ENCODE data around the gene SEC24D. TPM values are rescaled to one million over a fixed set of nuclear protein-coding genes. Genes with fewer than 3 reads are reported as not detected.
"Not testable (repeated sequence)": the region's sequence is repeated elsewhere in the genome, so short reads cannot be mapped to it uniquely, and the experiment has no call there.

Gene SEC24D
- total RNA-seq, 2 experiments from 2014 or later: 28.5 to 33.0 TPM

GRCh38 chr4:118801895-118802575 is 33.9 kb downstream of the SEC24D start:
- intact Hi-C loops (cut with DNase I, micrococcal nuclease): no loop called here
- ATAC-seq (no peak), DNase-seq (no peak)
- Mint-ChIP-seq H3K36me3 (ENCODE audit: low read depth) (peaks cover 23% of the 10 kb centered on the region), H3K27me3 (no peaks in the 10 kb centered on the region), H3K4me1 (no peaks in the 10 kb centered on the region), H3K9me3 (ENCODE audit: low read depth) (no peaks in the 10 kb centered on the region), H3K4me3 (no peak overlapping the region), H3K27ac (no peak overlapping the region)
- CTCF ChIA-PET: interaction anchor here (0.7 to 1.5 kb wide), 3 partner anchors 30 to 104 kb away, joined by 3 read pairs; no protein-coding TSS in a partner anchor
- POLR2A ChIA-PET: no interaction called here

DNA sequence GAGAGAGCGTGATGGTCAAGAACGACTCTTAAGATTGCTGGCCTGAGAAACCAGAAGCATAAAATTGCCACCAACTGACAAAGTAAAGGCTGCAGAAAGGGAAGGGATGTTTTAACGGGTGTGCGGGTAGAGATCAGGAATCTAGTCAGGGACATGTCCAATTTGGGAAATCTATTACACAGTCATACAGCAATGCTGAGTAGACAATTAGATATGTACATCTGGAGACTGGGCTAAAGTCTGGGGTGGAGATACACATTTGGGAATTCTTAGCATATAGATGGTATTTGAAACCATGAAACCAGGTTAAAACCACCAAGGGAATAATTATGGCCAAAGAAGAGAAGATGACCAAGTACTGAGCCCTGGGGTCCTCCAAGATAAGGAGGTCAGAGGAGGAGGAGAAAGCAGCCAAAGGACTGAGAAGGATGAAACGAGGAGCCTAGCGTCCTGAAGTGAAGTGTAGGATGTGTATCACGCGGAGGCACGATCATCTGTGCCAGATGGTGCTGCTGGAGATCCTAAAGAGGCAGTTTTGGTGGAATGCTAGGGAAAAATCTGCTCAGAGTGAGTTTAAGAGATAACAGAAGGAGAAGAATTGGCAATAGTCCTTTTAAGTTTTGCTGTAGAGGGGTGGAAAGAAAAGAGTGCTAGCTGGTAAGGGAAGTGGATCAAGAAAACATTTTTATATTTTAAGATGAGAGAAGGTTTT is 36.5 kb downstream of the SEC24D start:
- H3K36me3 Mint-ChIP-seq (ENCODE audit: low read depth): peaks cover 30% of the 10 kb centered on the region
- ChIA-PET CTCF (interaction anchor here (1.2 kb wide), 1 partner anchor 53 kb away, joined by 3 read pairs; no protein-coding TSS in a partner anchor), POLR2A (no interaction called here)
- no peak overlapping the region for H3K4me3 Mint-ChIP-seq
- no peaks in the 10 kb centered on the region for H3K4me1 Mint-ChIP-seq
- no peaks in the 10 kb centered on the region for H3K27me3 Mint-ChIP-seq
- DNase-seq: no peak
- H3K27ac Mint-ChIP-seq: no peak overlapping the region
- intact Hi-C loops (cut with DNase I, micrococcal nuclease): no loop called here
- ATAC-seq: no peak
- no peaks in the 10 kb centered on the region for H3K9me3 Mint-ChIP-seq (ENCODE audit: low read depth)

DNA sequence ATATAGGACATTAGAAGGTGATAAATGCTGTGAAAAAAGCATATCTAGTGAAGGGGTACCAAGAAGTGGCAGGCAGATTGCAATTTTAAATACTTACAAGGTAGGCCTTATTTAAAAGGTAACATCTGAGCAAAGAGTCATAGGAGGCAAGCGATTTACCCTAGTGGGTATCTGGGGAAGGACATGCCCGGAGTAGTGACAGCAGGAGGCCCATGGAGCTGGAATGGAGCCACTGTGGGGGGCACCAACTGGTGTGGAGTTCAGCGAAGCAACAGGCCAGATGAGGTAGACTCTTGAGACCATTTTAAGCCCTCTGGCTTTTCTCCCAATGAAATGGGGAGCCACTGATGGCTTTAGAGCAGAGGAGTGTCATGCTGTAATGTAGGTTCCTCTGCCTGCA is 37.3 kb downstream of the SEC24D start:
- no peak overlapping the region for H3K4me3 Mint-ChIP-seq
- no peak for DNase-seq
- H3K27me3 Mint-ChIP-seq: no peaks in the 10 kb centered on the region
- ATAC-seq: no peak
- no peaks in the 10 kb centered on the region for H3K4me1 Mint-ChIP-seq
- no peak overlapping the region for H3K27ac Mint-ChIP-seq
- intact Hi-C loops (cut with DNase I, micrococcal nuclease): no loop called here
- POLR2A ChIA-PET: no interaction called here
- H3K36me3 Mint-ChIP-seq (ENCODE audit: low read depth): peaks cover 27% of the 10 kb centered on the region
- CTCF ChIA-PET: interaction anchor here (1.2 kb wide), 1 partner anchor 54 kb away, joined by 3 read pairs; no protein-coding TSS in a partner anchor
- H3K9me3 Mint-ChIP-seq (ENCODE audit: low read depth): no peaks in the 10 kb centered on the region

DNA sequence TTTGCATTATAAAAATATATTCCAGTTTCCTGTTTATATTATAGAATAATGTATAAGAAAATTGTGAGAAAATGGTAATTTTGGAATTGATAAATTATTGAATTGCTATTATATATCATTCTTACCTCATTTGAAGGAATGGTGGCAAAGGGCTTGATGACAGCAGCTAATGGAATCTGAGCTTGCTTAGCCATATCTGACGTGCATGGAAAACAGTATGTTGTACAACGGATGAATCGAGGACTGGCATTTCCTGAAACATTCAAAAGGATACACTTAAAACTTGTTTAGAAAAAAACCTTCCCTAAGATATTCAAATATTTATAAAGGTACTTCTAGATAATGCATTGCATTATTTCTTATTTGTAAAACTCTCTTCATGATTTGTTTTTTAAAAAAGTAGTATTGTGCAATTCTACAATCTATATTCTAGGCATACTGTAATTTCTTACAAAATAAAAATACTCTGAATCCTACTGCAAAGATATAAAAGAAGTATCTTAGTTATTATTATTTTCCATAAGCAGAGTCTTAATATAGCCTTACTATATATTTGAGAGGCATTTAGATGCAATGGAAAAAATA is 38.3 kb downstream of the SEC24D start:
- no peak overlapping the region for H3K4me3 Mint-ChIP-seq
- no peaks in the 10 kb centered on the region for H3K4me1 Mint-ChIP-seq
- CTCF ChIA-PET: interaction anchor here (0.7 kb wide), 1 partner anchor 40 kb away, joined by 3 read pairs; no protein-coding TSS in a partner anchor
- no peaks in the 10 kb centered on the region for H3K9me3 Mint-ChIP-seq (ENCODE audit: low read depth)
- POLR2A ChIA-PET: no interaction called here
- intact Hi-C loops (cut with DNase I, micrococcal nuclease): no loop called here
- H3K27ac Mint-ChIP-seq: no peak overlapping the region
- no peak for DNase-seq
- H3K36me3 Mint-ChIP-seq (ENCODE audit: low read depth): peaks cover 31% of the 10 kb centered on the region
- ATAC-seq: no peak
- no peaks in the 10 kb centered on the region for H3K27me3 Mint-ChIP-seq

DNA sequence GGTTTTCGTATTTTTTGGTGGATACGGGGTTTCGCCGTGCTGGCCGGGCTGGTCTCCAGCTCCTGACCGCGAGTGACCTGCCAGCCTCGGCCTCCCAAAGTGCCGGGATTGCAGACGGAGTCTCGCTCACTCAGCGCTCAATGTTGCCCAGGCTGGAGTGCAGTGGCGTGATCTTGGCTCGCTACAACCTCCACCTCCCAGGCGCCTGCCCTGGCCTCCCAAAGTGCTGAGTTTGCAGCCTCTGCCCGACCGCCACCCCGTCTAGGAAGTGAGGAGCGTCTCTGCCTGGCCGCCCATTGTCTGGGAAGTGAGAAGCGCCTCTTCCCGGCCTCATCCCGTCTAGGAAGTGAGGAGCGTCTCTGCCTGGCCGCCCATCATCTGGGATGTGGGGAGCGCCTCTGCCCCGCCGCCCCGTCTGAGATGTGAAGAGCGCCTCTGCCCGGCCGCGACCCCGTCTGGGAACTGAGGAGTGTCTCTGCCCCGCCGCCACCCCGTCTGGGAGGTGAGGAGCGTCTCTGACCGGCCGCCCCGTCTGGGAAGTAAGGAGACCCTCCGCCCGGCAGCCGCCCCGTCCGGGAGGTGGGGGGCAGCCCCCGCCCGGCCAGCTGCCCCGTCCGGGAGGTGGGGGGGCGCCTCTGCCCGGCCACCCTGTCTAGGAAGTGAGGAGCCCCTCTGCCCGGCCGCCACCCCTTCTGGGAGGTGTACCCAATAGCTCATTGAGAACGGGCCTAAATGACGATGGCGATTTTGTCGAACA is 44.1 kb downstream of the SEC24D start:
- H3K27ac Mint-ChIP-seq; DNase-seq; intact Hi-C loops (cut with DNase I, micrococcal nuclease); H3K4me1 Mint-ChIP-seq; POLR2A ChIA-PET; ATAC-seq; H3K9me3 Mint-ChIP-seq (ENCODE audit: low read depth); CTCF ChIA-PET; H3K4me3 Mint-ChIP-seq; H3K27me3 Mint-ChIP-seq: not testable (repeated sequence)
- H3K36me3 Mint-ChIP-seq (ENCODE audit: low read depth): peaks cover 19% of the 10 kb centered on the region

- no peak for ATAC-seq
- CTCF ChIA-PET: interaction anchor here (1.6 kb wide), 1 partner anchor 16 kb away, joined by 5 read pairs; no protein-coding TSS in a partner anchor
Observed at GRCh38 chr4:118790544-118790943, 45.4 kb downstream of the SEC24D start.

DNA sequence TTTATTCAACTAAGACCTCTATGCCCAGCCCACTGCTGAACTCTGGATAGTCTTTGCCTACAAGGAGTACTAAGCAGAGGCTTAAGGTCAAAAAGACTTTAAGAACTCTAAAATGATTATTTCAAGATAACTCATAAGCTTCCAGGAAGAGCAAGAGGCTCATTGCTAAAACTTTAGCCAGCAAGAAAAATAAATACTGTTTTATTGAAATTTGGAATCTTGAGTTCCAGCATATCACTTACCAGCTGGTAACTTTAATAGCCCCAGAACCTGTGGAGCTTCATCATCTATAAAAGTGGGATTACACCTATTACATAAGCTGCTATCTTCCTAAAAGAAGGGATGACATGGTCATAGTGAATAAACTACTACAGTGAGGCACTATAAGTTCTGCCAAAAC is 47.0 kb downstream of the SEC24D start:
- no peak for ATAC-seq
- no peaks in the 10 kb centered on the region for H3K27me3 Mint-ChIP-seq
- H3K9me3 Mint-ChIP-seq (ENCODE audit: low read depth): no peaks in the 10 kb centered on the region
- CTCF ChIA-PET: interaction anchor here (0.7 to 0.8 kb wide), 2 partner anchors 19 to 33 kb away, joined by 3 read pairs; no protein-coding TSS in a partner anchor
- H3K36me3 Mint-ChIP-seq (ENCODE audit: low read depth): peaks cover 8% of the 10 kb centered on the region
- no peaks in the 10 kb centered on the region for H3K4me1 Mint-ChIP-seq
- no peak overlapping the region for H3K27ac Mint-ChIP-seq
- intact Hi-C loops (cut with DNase I, micrococcal nuclease): no loop called here
- no peak overlapping the region for H3K4me3 Mint-ChIP-seq
- POLR2A ChIA-PET: no interaction called here
- DNase-seq: no peak

More at GRCh38 chr4:118790544-118790943, 45.4 kb downstream of the SEC24D start:
- POLR2A ChIA-PET: no interaction called here
- no peak overlapping the region for H3K27ac Mint-ChIP-seq
- no peaks in the 10 kb centered on the region for H3K9me3 Mint-ChIP-seq (ENCODE audit: low read depth)
- no peaks in the 10 kb centered on the region for H3K27me3 Mint-ChIP-seq
- intact Hi-C loops (cut with DNase I, micrococcal nuclease): no loop called here
- no peak overlapping the region for H3K4me3 Mint-ChIP-seq
- no peak for DNase-seq
- no peaks in the 10 kb centered on the region for H3K4me1 Mint-ChIP-seq
- H3K36me3 Mint-ChIP-seq (ENCODE audit: low read depth): peaks cover 9% of the 10 kb centered on the region

GRCh38 chr4:118787844-118788380 is 48.0 kb downstream of the SEC24D start:
- H3K4me3 Mint-ChIP-seq: no peak overlapping the region
- peaks cover 11% of the 10 kb centered on the region for H3K36me3 Mint-ChIP-seq (ENCODE audit: low read depth)
- intact Hi-C loops (cut with DNase I, micrococcal nuclease): no loop called here
- H3K4me1 Mint-ChIP-seq: no peaks in the 10 kb centered on the region
- no peak for ATAC-seq
- no peaks in the 10 kb centered on the region for H3K9me3 Mint-ChIP-seq (ENCODE audit: low read depth)
- no peak overlapping the region for H3K27ac Mint-ChIP-seq
- ChIA-PET CTCF (interaction anchor here (1.4 kb wide), 1 partner anchor 14 kb away, joined by 4 read pairs; no protein-coding TSS in a partner anchor), POLR2A (no interaction called here)
- no peaks in the 10 kb centered on the region for H3K27me3 Mint-ChIP-seq
- DNase-seq: no peak

DNA sequence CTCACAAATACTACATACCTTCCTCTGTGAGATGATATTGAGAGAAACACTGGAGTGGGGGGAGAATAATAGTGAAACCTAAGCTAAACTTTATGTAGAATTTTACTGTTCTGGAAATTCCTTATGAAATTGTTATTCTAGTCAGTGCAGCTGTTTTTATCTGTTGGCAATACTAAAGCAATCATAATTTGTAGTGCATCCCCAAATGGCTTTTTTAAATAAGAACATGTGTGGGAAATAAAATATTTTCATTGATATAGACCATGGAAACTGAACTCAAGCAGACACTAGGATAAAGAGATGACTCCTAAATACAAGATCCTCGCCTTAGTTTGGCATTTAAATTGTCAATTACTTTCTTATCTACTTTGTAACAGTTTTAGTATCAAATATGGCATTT is 51.1 kb downstream of the SEC24D start:
- no peak for ATAC-seq
- Mint-ChIP-seq H3K36me3 (ENCODE audit: low read depth) (peaks cover 18% of the 10 kb centered on the region), H3K9me3 (ENCODE audit: low read depth) (no peaks in the 10 kb centered on the region), H3K27me3 (no peaks in the 10 kb centered on the region), H3K27ac (no peak overlapping the region), H3K4me3 (no peak overlapping the region), H3K4me1 (no peaks in the 10 kb centered on the region)
- ChIA-PET POLR2A (no interaction called here), CTCF (interaction anchor here (0.5 to 1.3 kb wide), 2 partner anchors 13 to 62 kb away, joined by 3 to 4 read pairs; no protein-coding TSS in a partner anchor)
- DNase-seq: no peak
- intact Hi-C loops (cut with DNase I, micrococcal nuclease): no loop called here

GRCh38 chr4:118783887-118784286 is 52.0 kb downstream of the SEC24D start:
- POLR2A ChIA-PET: no interaction called here
- DNase-seq: no peak
- intact Hi-C loops (cut with DNase I, micrococcal nuclease): no loop called here
- ATAC-seq: no peak
- Mint-ChIP-seq H3K36me3 (ENCODE audit: low read depth) (peaks cover 18% of the 10 kb centered on the region), H3K9me3 (ENCODE audit: low read depth) (no peaks in the 10 kb centered on the region), H3K27ac (no peak overlapping the region), H3K27me3 (no peaks in the 10 kb centered on the region), H3K4me1 (no peaks in the 10 kb centered on the region), H3K4me3 (no peak overlapping the region)
- CTCF ChIA-PET: no interaction called here

DNA sequence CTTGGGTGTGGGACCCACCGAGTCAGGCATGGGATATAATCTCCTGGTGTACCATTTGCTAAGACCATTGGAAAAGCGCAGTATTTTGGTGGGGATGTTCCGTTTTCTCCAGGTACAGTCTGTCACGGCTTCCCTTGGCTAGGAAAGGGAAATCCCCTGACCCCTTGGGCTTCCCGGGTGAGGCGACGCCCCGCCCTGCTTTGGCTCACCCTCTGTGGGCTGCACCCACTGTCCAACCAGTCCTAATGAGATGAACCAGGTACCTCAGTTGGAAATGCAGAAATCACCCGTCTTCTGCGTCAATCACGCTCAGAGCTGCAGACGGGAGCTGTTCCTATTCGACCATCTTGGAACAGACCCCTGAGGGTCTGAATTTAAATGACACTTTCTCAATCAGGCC is 53.0 kb downstream of the SEC24D start:
- H3K9me3 Mint-ChIP-seq (ENCODE audit: low read depth); intact Hi-C loops (cut with DNase I, micrococcal nuclease); POLR2A ChIA-PET; H3K4me3 Mint-ChIP-seq; H3K27ac Mint-ChIP-seq; DNase-seq; ATAC-seq; H3K4me1 Mint-ChIP-seq; H3K27me3 Mint-ChIP-seq: not testable (repeated sequence)
- H3K36me3 Mint-ChIP-seq (ENCODE audit: low read depth): peaks cover 16% of the 10 kb centered on the region
- CTCF ChIA-PET: interaction anchor here (1.0 kb wide), 1 partner anchor 36 kb away, joined by 3 read pairs; no protein-coding TSS in a partner anchor
